HG03378 (cell line): ENCODE results near the gene CFAP54.
A peak's percentile ranks its signal among the peaks of the same experiment; 100 is the strongest.
"Not testable (repeated sequence)": the region's sequence is repeated elsewhere in the genome, so short reads cannot be mapped to it uniquely, and the experiment has no call there.

ENCODE experiments used
- ATAC-seq: cut with Tn5 transposase; IDR thresholded peaks from one replicate; pipeline ENCODE4 v1.9.1; 2021; ENCODE audit warnings: mild to moderate bottlenecking, moderate library complexity; ENCODE audit not compliant: unreplicated experiment

CFAP54 gene

GRCh38 chr12:96513681-96514080 lies 24.3 kb downstream of the CFAP54 start:
- ATAC-seq = no peak

GRCh38 chr12:96514328-96514727 lies 25.0 kb downstream of the CFAP54 start:
- peak; percentile 71 for ATAC-seq

DNA sequence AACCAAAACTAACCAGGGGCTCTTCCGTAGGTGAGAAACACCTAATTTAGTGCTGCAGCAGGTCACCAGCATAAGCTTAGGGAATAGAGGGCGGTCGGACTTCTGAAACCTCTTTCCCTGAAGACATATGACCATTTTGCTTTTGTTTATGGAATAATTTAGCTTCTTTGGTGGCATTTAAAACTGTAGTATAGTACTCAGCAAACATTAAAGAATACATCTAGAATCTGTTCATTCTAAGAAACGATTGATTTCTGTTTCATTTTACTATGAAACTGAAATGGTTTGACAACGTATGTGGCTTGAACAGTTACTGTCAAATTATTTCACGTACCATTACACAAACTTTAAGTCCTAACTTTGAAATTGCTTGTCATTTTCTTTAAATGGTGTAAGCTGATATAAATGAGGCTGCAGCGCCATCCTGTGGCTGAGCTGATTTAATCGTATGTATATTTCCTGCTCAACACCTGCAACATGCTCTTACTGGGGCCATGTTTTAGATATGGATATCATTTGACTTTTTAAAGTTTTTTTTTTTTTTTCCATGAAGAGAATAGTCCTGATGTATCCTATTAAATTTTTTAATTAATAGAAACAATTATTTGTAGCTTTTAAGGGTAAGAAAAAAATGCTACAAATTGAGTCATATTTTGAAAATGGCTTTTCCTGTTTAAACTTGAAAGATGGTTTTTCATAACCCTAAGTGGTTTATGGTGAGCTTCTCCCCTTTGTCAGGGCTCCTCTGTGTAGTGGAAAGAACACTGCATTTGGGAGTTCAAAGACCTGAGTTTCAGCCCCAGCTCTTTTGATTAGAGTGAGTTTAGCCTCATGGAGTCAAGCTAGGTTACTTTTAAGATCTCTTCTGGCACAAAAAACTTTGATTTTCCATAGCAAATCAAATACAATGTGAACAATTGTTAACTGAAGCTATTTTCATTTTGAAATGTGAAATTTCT lies 27.4 kb downstream of the CFAP54 start:
- peak; percentile 74 for ATAC-seq

DNA sequence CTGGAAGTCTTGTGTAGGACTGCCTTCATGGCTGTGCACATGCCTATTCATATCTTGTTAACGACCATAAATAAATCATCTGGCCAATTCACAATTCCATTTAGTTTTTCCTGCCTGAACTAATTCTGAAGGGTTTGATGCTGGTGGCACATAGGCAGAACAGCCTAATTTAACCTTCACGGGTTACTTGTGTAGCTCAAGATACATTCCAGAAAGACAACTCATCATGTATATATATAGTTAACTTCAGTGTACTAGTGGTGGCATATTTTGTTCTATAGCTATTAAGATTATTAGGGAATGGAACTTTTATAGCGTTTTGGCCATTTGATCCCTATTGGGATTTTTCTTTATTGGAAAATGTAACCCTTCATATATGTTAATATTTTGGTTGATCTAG lies 31.4 kb downstream of the CFAP54 start:
- ATAC-seq = no peak

DNA sequence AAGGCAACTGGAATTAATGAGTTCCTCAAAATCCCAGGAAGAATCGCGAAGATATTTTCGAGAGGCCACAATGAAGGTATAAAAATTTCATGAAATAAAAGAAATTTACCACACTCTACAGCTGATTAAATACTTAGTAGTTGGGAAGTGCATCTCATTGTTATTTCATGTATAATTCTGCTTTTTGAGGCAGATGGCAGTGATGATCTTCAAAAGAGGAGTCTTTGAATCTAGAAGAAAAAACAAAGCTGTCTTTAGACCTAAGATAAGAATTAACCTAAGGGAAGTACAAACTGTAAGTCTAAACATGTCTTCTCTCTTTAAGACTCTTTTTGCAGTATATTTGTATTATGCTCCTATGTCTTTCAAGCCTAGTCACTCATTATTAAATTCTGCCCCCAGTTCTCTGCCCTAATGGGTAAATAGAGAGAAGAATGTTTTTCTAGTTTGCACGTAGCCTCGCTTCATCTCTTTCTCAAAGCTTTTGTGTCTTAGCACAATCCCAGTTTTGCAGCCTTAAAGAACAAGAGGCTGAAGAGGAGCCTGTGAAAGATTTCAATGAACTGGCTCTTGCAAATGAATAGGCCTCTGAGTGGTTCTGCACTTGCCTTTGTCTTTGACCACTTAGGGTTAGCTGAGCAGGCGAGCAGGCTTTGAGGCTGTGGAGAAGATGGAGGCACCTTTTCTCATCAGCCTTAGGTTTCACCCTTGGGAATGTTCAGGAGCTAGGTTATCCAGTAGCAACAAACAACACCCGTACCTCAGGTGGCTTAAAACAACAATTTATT lies 32.7 kb downstream of the CFAP54 start:
- ATAC-seq = no peak

- ATAC-seq = no peak
Measured at GRCh38 chr12:96522690-96523089, 33.3 kb downstream of the CFAP54 start.

DNA sequence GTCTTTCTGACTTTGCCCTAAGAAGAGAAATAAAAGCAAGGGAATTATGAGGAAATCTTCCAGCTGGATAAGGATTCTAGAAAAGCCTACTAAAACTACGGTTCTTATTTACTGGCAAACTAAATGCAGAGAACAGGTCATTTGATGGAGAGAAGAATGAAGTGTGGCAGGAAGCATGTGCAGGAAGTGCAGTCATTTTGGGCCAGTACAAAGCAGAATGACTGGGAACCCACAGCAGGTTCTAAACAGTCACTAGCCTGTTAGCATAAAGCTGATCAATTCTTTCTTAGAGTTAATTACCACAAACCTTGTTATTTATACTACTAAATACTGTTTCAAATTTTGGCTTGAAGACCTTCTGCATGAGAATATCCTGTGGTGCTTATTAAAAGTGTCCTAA lies 36.7 kb downstream of the CFAP54 start:
- ATAC-seq = no peak

- no peak for ATAC-seq
Measured at GRCh38 chr12:96529912-96530311, 40.5 kb downstream of the CFAP54 start.

DNA sequence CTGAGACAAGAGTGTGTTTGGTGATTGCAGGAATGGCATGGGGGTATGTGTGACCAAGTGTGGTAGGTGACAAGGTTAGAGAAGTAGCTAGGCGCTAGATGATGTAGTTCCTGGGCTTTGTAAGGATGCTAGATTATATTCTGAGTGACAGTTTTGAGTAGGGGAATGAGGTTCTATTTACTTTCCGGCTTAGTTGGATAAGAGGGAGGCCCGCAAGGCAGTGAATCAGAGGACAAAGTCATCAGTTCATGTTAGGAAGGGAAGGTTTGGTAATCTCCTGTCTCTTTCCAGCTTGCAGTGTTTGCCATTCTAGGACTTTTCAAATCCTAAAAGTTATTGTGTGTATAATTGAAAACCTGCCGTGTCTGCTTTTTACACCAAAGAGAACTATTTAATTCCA lies 45.0 kb downstream of the CFAP54 start:
- ATAC-seq = no peak

DNA sequence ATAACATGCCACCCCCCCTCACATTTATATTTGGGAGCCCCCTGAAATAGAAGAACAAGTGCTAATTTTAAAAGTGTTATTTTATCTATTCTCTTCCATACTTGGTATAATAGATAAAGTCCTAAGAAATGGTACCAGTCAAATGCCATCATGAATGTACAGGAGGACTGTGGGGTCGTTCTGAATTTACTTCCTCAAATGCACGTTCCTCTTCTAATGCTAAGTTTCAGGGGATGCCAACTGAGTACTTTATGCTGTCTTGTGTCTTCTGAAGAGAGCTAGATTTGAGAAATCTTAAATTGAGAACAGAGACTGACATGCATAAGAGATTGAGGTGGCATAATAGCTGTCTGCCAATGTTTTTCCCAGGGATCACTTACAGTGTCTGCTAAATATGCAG lies 59.0 kb downstream of the CFAP54 start:
- no peak for ATAC-seq

DNA sequence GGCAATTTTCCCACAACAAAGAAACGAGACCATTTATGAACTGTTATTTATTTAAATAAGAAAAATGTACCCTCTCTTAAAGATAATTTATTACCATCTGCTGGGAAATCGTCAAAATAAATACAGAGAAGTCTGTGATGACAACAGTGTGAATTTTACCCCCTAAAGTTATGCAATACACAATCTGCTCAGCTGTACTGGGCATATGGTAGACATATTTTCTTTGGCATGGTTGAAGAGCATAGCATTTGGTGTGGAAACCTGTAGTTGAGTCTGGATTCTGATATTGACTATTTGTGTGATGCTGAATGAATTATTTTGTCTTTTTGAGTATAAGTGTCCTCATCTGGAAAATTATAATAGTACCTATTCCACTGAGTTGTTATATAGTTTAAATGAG lies 60.0 kb downstream of the CFAP54 start:
- no peak for ATAC-seq

GRCh38 chr12:96570579-96570978 lies 81.2 kb downstream of the CFAP54 start:
- peak; percentile 13 for ATAC-seq

- ATAC-seq = peak; percentile 90
Measured at GRCh38 chr12:96571101-96571862, 81.9 kb downstream of the CFAP54 start.

- peak; percentile 96 for ATAC-seq
Measured at GRCh38 chr12:96578526-96579125, 89.2 kb downstream of the CFAP54 start.

- no peak for ATAC-seq
Measured at GRCh38 chr12:96585977-96586376, 96.6 kb downstream of the CFAP54 start.

GRCh38 chr12:96587691-96588090 lies 98.3 kb downstream of the CFAP54 start:
- ATAC-seq = no peak

DNA sequence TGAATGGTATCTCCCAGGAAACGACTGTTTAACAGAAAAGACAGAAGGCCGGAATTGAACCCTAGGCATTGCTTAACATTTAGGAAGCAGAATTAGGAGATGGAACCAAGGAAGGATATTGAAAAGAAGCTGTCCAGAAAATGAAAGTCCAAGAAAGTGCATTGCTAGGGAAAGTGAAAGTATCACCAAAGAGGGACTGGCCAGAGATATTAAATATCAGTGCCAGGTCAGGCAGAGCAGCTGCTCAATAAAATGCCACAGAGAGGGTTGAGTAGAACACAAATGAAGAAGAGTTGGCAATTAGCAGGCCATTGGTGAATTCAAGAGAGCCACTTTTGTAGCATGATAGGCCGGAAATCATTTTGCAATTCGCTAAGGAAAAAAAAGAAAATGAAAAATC lies 101.6 kb downstream of the CFAP54 start:
- no peak for ATAC-seq

DNA sequence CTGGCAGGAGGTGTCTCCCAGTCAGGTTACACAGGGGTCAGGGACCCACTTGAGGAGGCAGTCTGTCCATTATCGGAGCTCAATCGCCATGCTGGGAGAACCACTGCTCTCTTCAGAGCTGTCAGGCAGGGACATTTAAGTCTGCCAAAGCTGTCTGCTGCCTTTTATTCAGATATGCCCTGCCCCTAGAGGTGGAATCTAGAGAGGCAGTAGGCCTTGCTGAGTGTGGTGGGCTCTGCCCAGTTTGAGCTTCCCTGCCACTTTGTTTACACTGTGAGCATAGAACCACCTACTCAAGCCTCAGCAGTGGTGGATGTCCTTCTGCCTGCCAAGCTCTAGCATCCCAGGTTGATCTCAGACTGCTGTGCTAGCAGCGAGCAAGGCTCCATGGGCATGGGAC lies 115.0 kb downstream of the CFAP54 start:
- not testable (repeated sequence) for ATAC-seq

DNA sequence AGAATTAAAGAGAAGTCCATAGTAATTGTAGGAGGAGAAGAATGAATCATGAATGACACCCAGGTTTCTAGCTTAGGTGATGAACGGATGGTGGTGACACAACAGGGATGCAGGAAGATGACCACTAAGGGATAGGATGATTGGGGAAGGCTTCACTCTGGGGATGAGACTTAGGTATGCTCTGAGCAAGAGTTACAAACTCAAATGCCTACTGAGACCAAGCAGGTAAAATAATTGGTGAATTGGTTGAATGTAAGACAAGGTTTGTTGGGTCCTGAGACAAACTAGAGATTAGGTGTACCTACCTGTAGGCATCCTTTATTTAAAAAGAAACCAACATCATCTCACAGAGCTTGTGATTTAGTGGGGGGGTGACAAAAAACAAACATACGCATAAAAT lies 116.3 kb downstream of the CFAP54 start:
- no peak for ATAC-seq

GRCh38 chr12:96606134-96606533 lies 116.8 kb downstream of the CFAP54 start:
- ATAC-seq = no peak

- no peak for ATAC-seq
Measured at GRCh38 chr12:96606644-96607043, 117.3 kb downstream of the CFAP54 start.
